Activated T-helper 2 cell treated with anti-CD3 and anti-CD28 coated beads, Interferon-gamma antibody, Interleukin-2, Interleukin-4, amounts not matched to agents 10 μg/mL and 5 μg/mL and 100 μg/mL, durations not matched to agents 14 hours and 24 hours and 36 hours (primary cell): ENCODE data around the gene ZBTB8A. TPM values are rescaled to one million over a fixed set of nuclear protein-coding genes. Genes with fewer than 3 reads are reported as not detected.
"Not testable (repeated sequence)": the region's sequence is repeated elsewhere in the genome, so short reads cannot be mapped to it uniquely, and the experiment has no call there.

ENCODE experiments used
- DNase-seq: peaks from one replicate; pipeline ENCODE4 v3.0.0; 2021; ENCODE audit warnings: low spot score
- H3K27ac Mint-ChIP-seq: one replicate; pipeline ENCODE4 v1.8.0; 2021; ENCODE audit warnings: mixed read lengths
- H3K27me3 Mint-ChIP-seq: one replicate; pipeline ENCODE4 v1.8.0; 2021; ENCODE audit warnings: low read depth, mixed read lengths
- H3K36me3 Mint-ChIP-seq: one replicate; pipeline ENCODE4 v1.8.0; 2021; ENCODE audit warnings: low read depth, mixed read lengths
- H3K4me1 Mint-ChIP-seq: one replicate; pipeline ENCODE4 v1.8.0; 2021; ENCODE audit warnings: low read depth, mixed read lengths
- H3K4me3 Mint-ChIP-seq: one replicate; pipeline ENCODE4 v1.8.0; 2021; ENCODE audit warnings: low read depth, mild to moderate bottlenecking, moderate library complexity, mixed read lengths
- H3K9me3 Mint-ChIP-seq: one replicate; pipeline ENCODE4 v1.8.0; 2021; ENCODE audit warnings: mixed read lengths
- intact Hi-C: fragments of 100-400 bp; cut with micrococcal nuclease; formaldehyde crosslinking; loops from one replicate; pipeline ENCODE4 v1.15.1; 2023
- total RNA-seq: library from RNA; stranded (reverse); gene quantifications from 2 replicates; pipeline ENCODE4 v1.2.3, GENCODE V29; 2022

Gene ZBTB8A
- total RNA-seq, 1 donor from 2014 or later: 0.96 TPM

DNA sequence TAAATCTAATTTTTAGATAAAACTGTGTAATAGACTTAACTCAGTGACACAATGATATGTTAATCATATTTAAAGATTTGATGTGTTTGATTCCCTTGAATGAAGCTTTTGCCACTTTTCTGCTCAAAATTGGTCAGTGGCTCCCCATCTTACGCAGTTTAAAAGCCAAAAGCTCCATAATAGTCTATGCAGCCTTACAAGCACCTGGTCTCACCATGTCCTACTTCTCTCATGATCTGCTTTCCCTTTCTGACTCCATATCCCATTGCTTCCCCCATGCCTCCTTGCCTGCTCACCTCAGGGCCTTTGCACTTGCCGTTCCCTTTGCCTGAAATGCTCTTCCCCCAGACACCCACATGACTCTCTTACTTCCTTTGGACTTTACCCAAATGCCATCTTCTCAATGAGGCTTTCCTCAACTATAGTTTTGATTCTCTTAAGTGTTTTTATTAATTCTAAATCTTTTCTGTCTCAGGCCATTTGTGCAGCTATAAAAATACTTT lies 1.9 kb downstream of the ZBTB8A start:
- intact Hi-C loops: no loop called here
- Mint-ChIP-seq H3K27me3 (peaks cover 51% of the 10 kb centered on the region), H3K9me3 (no peaks in the 10 kb centered on the region), H3K4me1 (peaks cover 8% of the 10 kb centered on the region), H3K36me3 (no peaks in the 10 kb centered on the region), H3K27ac (no peak overlapping the region), H3K4me3 (peak overlapping the region; percentile 51)
- DNase-seq: no peak

DNA sequence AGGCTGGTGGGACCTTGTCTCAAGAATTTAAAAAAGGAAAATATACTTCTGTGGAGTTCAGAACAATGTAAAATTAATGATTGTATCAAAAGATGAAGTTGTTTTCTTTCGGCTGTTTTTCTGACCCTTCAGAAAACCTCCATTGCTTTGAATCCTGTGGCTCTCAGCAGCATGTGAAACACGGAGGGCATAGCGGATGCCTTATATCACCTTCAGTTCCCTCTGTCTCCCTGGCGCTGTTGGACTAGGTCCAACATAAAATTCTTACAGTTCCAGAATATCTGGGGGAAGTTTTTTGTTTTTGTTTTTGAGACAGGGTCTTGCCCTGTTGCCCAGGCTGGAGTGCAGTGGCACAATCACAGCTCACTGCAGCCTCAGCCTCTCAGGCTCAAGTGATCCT lies 7.4 kb downstream of the ZBTB8A start:
- intact Hi-C loops: no loop called here
- Mint-ChIP-seq H3K4me3 (no peak overlapping the region), H3K27ac (no peak overlapping the region), H3K27me3 (peaks cover 13% of the 10 kb centered on the region), H3K9me3 (no peaks in the 10 kb centered on the region), H3K36me3 (no peaks in the 10 kb centered on the region), H3K4me1 (no peaks in the 10 kb centered on the region)
- DNase-seq: no peak

DNA sequence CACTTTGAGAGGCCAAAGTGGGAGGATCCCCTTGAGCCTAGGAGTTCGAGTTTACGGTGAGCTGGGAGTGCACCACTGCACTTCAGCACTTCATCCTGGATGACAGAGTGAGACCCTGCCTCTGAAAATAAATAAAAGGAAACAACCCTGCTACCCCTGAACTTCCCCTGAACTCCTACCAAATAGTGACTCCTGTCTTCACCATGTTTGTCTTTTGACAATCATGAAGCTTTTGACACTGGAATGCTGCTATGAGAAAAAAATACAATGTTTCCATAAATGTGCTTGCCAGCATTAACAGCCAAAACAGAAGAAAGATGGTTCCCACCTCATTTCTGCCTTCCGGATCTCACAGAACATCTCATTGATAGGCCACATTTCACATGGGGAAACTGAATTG lies 10.4 kb downstream of the ZBTB8A start:
- Mint-ChIP-seq H3K4me1 (no peaks in the 10 kb centered on the region), H3K36me3 (no peaks in the 10 kb centered on the region), H3K27me3 (peaks cover 5% of the 10 kb centered on the region), H3K27ac (no peak overlapping the region), H3K4me3 (no peak overlapping the region), H3K9me3 (no peaks in the 10 kb centered on the region)
- no peak for DNase-seq
- intact Hi-C loops: no loop called here

DNA sequence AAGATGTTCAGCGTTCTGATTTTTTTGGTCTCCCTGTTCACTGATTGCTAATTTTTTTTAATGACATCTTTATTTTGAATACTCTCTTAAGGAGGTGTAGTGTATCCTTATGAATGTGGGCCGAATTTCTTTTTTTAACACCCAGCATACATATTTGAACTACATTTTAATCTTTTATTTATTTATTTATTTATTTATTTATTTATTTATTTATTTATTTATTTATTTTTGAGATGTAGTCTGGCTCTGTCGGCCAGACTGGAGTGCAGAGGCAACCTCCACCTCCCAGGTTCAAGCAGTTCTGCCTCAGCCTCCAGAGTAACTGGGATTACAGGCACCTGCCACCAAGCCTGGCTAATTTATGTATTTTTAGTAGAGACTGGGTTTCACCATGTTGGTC lies 15.1 kb downstream of the ZBTB8A start:
- H3K27me3 Mint-ChIP-seq: no peaks in the 10 kb centered on the region
- H3K4me3 Mint-ChIP-seq: no peak overlapping the region
- DNase-seq: no peak
- intact Hi-C loops: no loop called here
- no peaks in the 10 kb centered on the region for H3K36me3 Mint-ChIP-seq
- H3K27ac Mint-ChIP-seq: no peak overlapping the region
- no peaks in the 10 kb centered on the region for H3K9me3 Mint-ChIP-seq
- H3K4me1 Mint-ChIP-seq: no peaks in the 10 kb centered on the region

DNA sequence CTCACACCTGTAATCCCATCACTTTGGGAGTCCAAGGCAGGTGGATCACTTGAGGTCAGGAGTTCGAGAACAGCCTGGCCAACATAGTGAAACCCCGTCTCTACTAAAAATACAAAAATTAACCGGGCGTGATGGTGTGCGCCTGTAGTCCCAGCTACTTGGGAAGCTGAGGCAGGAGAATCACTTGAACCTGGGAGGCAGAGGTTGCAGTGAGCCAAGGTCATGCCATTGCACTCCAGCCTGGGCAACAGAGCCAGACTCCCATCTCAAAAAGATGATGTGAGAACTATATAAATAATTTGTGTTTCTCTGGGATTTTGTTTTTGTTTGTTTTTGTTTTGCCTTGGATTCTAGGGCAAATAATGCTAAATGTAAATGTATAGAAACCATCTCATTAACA lies 17.8 kb downstream of the ZBTB8A start:
- H3K27me3 Mint-ChIP-seq, H3K27ac Mint-ChIP-seq, H3K4me1 Mint-ChIP-seq, DNase-seq, H3K4me3 Mint-ChIP-seq, intact Hi-C loops, H3K9me3 Mint-ChIP-seq, H3K36me3 Mint-ChIP-seq: not testable (repeated sequence)

DNA sequence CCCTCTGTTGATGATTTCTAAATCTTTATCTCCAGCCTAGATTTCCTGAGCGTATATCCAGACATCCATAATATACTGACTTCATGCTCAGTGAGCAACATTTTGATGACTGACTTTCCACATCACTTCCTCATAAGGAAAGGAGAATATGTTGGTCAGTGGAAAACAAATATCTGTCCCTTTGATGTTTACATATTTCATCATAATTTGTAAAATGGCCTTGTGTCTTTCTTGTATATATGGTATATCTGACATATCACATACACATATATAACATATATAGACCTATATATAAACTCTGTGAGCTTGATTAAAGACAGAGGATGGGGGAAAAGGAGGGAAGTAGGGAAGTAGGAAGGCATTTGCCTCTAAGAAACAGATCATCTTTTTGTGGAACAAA lies 18.6 kb downstream of the ZBTB8A start:
- Mint-ChIP-seq H3K4me1 (no peaks in the 10 kb centered on the region), H3K4me3 (no peak overlapping the region), H3K36me3 (no peaks in the 10 kb centered on the region), H3K9me3 (no peaks in the 10 kb centered on the region), H3K27ac (no peak overlapping the region), H3K27me3 (no peaks in the 10 kb centered on the region)
- DNase-seq: no peak
- intact Hi-C loops: no loop called here

DNA sequence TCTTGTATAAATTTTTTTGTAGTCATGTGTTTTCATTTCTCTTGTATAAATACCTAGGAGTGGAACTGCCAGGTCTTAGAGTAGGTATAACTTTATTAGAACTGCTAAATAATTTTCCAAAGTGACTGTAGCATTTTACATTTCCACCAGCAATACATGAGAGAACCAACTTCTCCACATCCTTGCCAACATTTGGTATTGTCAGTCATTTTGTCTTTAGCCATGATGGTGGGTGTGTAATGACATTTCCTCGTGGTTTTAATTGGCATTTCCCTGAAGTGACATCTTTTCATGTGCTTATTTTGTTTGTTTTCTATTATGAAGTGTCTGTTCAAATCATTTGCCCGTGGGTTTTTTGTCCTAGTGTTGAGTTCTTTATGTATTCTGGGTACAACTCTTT lies 29.7 kb downstream of the ZBTB8A start:
- Mint-ChIP-seq H3K36me3 (no peaks in the 10 kb centered on the region), H3K4me3 (no peak overlapping the region), H3K27me3 (peaks cover 4% of the 10 kb centered on the region), H3K4me1 (peaks cover 2% of the 10 kb centered on the region), H3K27ac (no peak overlapping the region), H3K9me3 (no peaks in the 10 kb centered on the region)
- no peak for DNase-seq
- intact Hi-C loops: no loop called here

DNA sequence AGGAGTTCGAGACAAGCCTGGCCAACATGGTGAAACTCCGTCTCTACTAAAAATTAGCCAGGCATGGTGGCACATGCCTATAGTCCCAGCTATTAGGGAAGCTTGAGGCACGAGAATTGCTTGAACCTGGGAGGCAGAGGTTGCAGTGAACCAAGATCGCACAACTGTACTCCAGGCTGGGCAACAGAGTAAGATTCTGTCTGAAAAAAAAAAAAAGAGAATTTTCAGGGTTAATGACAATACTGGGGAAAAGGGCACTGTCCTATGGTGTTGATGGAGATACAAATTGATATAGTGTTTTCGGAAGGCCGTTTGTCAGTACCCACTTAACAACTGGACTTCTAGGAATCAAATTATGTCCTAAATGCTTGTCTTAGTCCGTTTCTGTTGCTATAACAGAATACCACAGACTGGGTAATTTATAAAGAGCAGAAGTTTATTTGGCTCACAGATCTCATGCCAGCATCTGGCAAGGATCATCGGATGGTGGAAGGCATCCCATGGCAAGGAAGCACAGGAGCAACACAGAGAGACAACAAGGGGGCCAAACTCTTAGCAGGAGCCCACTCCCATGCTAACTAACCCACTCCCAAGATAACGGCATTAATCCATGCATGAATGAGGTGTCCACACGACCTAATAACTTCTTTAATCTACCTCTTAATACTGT lies 41.3 kb downstream of the ZBTB8A start:
- Mint-ChIP-seq H3K4me1 (no peaks in the 10 kb centered on the region), H3K9me3 (no peaks in the 10 kb centered on the region), H3K27ac (no peak overlapping the region), H3K36me3 (no peaks in the 10 kb centered on the region), H3K4me3 (no peak overlapping the region), H3K27me3 (peaks cover 2% of the 10 kb centered on the region)
- intact Hi-C loops: no loop called here
- no peak for DNase-seq

DNA sequence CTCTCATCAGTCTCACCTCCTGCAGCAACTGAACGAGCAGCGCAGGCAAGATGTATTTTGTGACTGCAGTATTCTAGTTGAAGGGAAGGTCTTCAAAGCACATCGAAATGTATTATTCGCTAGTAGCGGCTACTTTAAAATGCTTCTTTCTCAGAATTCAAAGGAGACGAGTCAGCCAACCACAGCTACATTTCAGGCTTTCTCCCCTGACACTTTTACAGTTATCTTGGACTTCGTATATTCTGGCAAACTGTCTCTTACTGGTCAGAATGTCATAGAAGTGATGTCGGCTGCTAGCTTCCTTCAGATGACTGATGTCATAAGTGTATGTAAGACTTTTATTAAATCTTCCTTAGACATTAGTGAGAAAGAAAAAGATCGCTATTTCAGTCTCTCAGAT lies 53.7 kb downstream of the ZBTB8A start:
- H3K9me3 Mint-ChIP-seq: no peaks in the 10 kb centered on the region
- no peaks in the 10 kb centered on the region for H3K36me3 Mint-ChIP-seq
- no peak for DNase-seq
- no peaks in the 10 kb centered on the region for H3K4me1 Mint-ChIP-seq
- H3K4me3 Mint-ChIP-seq: no peak overlapping the region
- H3K27ac Mint-ChIP-seq: no peak overlapping the region
- H3K27me3 Mint-ChIP-seq: no peaks in the 10 kb centered on the region
- intact Hi-C loops: no loop called here

DNA sequence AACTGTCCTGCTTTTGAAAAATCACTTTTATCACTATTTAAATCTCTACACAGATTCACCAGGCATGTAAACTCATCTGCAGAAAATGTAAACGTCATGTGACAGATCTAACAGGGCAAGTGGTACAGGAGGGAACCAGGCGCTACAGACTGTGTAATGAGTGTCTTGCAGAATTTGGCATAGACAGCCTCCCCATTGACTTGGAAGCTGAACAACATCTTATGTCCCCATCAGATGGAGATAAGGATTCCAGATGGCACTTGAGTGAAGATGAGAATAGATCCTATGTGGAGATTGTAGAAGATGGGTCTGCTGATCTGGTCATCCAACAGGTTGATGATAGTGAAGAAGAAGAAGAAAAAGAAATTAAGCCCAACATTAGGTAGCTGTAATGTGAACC lies 60.8 kb downstream of the ZBTB8A start:
- H3K4me3 Mint-ChIP-seq: no peak overlapping the region

DNA sequence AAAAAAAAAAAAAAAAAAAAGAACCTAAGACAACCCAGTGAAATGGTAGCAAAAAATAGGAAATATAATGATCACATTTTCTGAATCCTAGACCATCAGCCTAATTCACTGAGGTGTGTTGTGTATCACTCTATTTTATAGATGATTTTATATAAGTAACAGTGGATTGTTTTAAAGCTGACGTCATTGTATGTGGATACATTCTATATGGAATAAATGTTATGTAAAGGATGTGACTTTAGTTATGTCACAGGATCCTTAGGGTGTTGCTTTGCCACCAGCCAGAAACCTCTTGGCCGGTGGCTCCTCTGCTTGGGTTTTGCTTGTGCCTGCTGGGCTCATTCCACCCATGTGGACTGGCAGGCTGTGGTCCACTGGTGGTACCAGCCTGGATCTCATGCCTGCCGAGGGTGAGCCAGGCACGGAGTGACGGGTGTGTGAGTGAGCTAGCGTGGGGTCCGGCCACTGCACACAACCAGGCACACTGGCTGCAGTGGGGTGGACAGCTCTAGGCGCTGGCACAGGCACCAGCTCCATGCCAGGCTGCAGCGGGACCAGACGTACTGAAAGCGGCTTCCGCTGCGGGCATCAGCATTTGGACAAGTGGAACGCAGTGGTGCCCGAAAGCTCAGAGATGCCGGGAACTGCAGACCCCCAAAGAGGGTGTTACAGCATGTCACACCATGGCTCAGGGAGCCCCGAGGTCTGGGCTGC lies 66.6 kb downstream of the ZBTB8A start:
- H3K4me1 Mint-ChIP-seq: no peaks in the 10 kb centered on the region
- H3K27ac Mint-ChIP-seq: no peak overlapping the region
- H3K4me3 Mint-ChIP-seq: no peak overlapping the region
- H3K36me3 Mint-ChIP-seq: no peaks in the 10 kb centered on the region
- DNase-seq: no peak
- H3K9me3 Mint-ChIP-seq: no peaks in the 10 kb centered on the region
- intact Hi-C loops: no loop called here
- H3K27me3 Mint-ChIP-seq: no peaks in the 10 kb centered on the region

More for the DNA sequence above, 60.8 kb downstream of the ZBTB8A start:
- Mint-ChIP-seq H3K36me3 (no peaks in the 10 kb centered on the region), H3K27ac (no peak overlapping the region), H3K4me1 (no peaks in the 10 kb centered on the region), H3K9me3 (no peaks in the 10 kb centered on the region), H3K27me3 (no peaks in the 10 kb centered on the region)
- intact Hi-C loops: no loop called here
- no peak for DNase-seq

DNA sequence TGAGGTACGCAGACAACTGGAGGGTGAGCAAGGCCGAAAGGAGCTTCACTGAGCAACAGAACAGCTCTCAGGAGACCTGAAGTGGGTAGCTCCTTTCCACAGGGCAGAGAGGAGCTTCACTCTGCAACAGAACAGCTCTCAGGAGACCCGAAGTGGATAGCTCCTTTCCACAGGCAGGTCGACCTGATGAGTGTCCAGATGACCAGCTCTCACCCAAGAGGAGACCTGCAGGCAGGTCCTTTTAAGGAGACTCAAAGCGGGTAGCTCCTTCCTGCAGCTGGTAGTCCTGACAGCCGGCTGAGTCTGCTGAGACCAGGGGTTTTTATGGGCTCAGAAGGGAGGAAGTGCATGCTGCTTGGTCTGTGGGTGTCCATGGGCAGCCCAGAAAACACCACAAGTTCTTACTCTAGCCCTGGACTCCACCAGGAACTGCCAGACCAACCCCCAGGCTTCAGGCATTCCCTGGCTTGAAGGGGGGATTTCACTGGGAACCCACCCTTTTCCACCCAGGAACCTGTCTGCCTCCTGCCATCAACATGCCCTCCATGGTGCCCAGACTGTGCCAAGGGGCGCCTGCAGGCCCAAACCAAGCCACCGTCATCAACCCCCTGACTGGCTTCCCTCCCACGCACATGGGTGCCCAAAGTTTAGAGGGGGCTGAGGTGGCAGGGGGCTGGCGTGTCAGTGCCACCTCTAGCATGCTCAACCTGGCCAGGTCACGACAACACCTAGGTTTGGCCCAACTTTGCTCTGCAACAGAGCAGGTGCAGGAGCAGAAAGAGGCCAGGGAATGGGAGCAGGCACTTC lies 67.5 kb downstream of the ZBTB8A start:
- Mint-ChIP-seq H3K9me3 (no peaks in the 10 kb centered on the region), H3K27ac (no peak overlapping the region), H3K4me1 (no peaks in the 10 kb centered on the region), H3K36me3 (no peaks in the 10 kb centered on the region), H3K27me3 (no peaks in the 10 kb centered on the region), H3K4me3 (no peak overlapping the region)
- intact Hi-C loops: no loop called here
- DNase-seq: no peak

DNA sequence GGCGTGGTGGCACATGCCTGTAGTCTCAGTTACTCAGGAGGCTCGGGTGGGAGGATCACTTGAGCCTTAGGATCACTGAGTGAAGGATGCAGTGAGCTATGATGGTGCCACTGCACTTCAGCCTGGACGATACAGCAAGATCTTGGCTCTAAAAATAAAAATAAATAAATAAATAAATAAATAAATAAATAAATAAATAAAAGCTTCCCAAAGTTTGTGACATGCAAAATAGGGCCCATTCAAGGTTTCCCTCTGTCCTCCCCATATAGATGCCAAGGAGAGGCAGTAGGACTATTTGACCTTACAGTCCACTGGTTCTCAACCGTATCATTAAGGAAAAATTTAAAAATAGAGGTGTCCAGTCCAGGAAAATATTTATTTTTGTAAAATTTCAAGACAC lies 70.0 kb downstream of the ZBTB8A start:
- DNase-seq: no peak
- Mint-ChIP-seq H3K36me3 (no peaks in the 10 kb centered on the region), H3K4me3 (no peak overlapping the region), H3K27me3 (no peaks in the 10 kb centered on the region), H3K4me1 (peaks cover 2% of the 10 kb centered on the region), H3K27ac (no peak overlapping the region), H3K9me3 (no peaks in the 10 kb centered on the region)
- intact Hi-C loops: no loop called here
